Measurements from ENCODE around the gene MYH9.
"Not testable (repeated sequence)": the region's sequence is repeated elsewhere in the genome, so short reads cannot be mapped to it uniquely, and the experiment has no call there.

Gene MYH9

DNA sequence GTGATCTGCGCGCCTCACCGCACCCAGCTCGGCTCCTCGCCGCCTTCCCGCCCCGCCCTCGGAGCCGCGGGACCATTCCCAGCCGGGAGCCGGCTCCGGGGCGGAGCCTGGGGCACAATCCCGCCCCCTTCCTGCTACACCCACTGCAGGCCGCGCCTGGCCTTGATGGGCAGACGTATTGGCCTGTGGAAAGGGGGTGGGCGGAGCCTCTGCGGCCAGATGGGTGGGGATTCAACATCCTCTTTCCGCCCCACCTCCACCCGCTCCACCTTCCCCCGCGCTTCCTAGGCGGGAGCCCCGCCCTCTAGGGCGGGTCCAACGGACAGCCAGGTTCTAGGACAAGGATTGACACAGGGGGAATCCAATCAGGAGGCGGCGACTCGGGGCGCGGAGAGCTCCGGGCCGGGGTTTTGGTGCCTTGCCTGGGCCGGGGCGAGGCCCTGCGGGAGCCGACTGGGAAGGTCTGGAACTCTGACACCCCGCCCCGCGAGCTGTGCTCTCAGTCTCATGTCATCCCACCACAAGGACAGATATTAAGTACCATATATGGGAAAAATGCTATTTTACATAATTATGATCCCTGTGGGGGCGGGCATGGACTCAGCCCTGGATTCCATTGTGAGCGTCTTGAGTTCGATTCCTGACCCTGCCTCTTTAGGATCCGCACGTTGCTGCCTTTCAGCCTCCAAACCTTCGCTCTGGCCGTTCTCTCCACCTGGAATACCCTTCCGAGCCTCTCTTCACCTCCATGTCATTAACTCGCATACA, at the start of gene MYH9:
MYH9 (minus strand) TSS at position 9 of the 768 bp plus-strand sequence. CDS start 38,731 bp downstream, outside the sequence.
- peak; percentile 69 to 100 (median 98) for DNase-seq

- no peak for DNase-seq
Measured at GRCh38 chr22:36435516-36436415, 48.0 kb upstream of the MYH9 start.

DNA sequence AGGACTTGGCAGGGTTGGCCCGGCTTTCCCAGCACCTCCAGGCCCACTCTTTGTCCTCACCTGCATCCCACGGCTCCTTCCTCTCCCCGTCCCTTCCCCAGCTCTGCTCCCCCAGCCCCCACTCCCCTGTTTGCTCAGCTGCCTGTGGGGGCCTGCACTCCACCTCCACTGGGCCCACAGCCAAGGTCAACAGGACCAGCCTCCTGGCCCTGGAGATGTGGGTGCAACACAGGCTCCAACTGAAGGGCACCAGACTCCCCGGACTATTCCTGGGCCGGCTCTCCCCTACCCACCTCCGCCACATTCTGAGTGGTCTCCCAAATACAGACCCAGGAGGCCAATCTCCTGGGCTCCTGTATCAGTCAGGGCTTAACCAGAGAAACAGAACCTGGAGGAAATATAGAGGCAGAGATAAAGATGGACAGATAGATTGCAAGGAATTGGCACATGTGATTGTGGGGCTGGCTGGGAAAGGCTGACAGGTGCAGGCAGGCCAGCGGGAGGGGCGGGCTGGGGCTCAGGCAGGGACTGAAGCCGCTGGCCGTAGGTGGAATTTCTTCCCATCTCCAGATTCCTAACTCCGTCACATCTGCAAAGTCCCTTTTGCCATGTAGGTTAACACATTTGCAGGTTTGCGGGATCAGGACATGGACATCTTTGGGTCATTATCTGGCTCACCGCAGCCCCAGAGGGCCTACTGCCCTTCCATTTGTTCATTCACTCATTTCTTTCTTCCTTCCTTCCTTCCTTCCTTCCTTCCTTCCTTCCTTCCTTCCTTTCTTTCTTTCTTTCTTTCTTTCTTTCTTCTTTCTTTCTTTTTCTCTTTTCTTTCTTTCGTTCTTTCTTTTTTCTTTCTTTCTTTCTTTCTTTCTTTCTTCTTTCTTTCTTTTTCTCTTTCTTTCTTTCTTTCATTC, 45.8 kb upstream of the MYH9 start:
- no peak for DNase-seq

DNA sequence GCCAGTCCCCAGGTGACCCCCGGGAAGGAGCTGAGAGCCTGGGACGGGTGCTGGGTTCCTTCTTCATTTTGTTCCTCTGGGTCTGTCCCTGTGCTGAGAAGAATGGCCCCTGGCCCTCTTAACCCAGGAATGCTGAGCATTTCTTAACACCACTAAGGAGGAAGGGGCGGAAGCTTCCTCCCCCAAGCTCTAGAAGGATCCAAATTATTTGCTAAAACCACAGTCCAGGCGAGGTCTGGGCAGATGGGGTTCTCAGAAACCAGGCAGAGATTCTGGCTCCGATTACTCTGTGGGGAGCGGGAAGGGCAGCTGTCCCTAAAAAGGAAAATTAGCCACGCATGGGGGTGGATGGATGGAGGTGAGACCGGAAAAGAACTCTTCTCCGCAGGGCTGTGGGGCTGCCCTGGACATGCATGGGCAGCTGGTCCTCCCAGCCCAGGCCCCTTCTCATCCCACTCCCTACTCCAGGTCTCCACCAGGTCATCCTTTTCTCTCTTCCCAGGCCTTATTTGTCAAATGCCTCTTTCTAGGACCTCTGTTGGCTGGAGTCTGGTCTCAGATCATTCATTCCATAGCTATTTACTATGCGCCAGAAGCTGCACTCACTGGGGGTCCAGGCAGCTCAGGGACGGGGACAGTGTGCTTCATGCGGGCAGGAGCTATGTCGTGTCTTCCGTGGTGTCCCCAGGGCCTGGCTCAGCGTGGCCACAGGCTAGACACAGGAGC, 45.0 kb upstream of the MYH9 start:
- no peak for DNase-seq

DNA sequence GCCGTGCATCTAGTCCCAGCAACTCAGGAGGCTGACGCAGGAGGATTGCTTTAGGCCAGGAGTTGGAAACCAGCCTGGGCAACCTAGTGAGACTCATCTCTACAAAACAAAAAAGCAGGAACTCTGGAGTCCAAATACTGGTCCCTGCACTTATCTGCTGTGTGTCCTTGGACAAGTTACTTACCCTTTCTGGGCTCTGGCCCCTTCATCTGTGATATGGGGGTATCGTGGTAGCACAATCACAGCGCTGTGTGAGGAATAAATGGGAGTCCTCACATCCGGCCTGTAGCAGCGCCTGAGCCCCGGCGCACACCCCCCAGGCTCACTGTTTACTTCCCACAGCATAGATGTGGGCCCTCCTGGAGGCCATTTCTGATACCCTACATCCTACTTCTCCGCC, 44.2 kb upstream of the MYH9 start:
- no peak for DNase-seq

DNA sequence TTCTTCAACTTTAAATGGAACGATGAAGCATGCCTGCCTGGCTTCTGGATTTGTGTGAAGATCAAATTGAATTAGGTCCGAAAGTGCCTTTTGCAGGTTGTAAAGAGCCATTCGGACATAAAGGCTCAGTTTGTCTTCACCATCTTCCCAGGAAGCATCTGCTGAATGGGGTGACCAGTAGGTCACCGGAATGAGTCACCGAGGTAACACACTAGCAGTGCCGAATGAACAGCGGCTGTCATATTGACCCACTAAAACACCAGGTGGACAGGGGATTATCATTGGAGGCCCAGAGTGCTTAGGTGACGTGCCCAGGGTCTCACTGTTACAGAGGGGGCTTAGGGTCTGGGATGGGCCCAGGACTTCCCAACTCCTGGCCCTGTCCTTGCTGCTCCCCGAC, 43.1 kb upstream of the MYH9 start:
- no peak for DNase-seq

- DNase-seq: not testable (repeated sequence)
Measured at GRCh38 chr22:36427952-36428351, 40.2 kb upstream of the MYH9 start.

DNA sequence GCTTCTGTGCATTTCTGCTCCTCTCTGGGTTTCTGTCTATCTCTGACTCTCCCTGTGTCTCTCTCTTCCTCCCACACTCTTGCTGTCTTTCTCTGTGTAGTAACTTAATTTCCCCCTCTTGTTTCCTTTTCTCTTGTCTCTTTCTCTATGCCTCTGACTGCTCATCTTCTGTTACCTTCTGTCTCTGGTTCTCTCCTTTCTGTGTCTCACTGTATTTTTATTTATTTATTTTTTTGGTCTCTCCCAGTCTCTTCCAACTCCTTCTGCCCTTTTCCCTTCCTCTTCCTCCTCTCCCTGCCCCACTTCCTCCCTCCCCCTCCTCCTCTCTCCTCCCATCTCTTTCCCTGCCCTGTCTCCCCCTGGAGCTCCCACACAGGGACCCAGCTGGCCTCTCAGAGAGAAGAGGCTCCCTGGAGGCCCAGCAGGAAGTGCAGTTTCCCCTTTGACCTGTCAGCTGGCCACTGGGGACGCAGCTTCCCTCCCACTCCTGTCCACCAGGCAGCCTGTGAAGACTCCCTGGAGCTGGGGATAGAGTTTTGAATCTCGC, 38.3 kb upstream of the MYH9 start:
- DNase-seq: peak in 1 of 51 donors; percentile 16

- no peak for DNase-seq
Measured at GRCh38 chr22:36424901-36425579, 37.3 kb upstream of the MYH9 start.

- not testable (repeated sequence) for DNase-seq
Measured at GRCh38 chr22:36424466-36424865, 36.7 kb upstream of the MYH9 start.

DNA sequence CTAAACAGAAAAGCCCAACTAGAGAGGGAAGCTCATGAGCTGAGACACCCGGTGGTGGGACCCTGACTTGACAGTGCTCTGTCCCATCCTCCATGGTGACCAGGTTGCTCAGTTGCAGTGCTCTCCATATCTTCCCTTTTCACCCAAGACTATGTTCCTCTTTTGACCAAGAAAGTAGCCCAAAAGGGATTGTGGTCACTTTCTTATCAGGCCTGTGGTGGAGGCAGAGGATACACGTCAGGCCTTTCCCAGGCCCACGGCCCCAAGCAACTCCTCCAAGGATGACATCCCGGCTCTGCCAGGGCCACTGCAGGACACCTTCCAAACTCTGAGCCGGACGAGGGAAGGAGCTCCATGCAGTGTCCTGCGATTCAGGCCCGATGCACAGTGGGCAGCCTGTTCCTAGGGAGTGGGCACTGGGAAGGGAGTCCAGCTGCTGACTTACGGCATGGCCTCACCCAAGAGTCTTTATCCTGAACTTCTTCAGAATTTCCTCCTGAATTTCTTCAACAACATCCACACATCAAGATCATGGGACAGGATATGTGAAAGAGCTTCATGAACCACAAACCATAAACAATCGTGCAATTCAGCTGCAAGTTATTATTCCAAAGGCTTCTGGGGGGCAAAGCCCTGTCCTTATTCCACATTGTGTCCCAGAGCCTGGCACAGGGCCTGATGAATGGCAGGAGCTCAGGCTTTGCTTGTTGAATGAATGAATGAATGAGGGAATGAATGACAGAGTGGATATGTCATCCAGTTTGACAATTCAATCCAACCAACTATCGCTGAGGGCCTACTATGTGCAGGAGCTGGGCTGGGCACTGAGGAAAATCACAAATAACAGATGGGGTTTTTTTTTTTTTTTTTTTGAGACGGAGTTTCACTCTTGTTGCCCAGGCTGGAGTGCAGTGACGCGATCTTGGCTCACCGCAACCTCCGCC, 36.0 kb upstream of the MYH9 start:
- peak in 1 of 51 donors; percentile 1 for DNase-seq

DNA sequence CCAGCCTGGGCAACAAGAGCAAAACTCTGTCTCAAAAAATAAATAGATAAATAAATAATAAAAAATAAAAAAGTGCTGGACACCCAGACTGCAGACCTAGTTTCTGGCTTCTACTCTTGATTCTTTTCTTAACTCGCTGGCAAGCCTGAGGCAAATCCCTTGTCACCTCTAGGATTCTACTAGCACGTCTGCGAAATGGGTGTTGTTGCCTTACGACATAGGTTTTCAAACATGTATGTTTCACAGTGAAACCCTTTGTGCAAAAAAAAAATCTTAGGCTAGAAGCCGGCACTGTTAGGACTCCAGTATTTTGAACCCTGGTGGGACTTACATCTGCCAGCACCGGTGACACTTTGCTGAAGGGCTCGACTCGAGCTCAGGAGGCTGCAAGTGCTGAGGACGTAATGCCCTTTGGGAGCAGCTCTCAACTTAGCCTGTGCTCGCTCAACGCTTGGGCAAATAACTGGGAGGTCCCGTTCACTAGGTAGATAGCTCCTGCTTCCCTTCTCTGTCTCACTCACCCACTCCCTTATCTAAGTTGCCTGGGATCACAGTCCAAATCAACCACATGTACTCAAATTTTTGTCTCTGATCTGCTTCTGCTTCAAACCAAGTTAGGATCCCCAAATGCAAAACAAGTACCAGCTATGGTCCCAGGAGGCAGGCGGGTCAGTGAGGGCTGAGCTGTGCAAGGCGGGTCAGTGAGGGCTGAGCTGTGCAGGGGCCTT, 34.7 kb upstream of the MYH9 start:
- DNase-seq: no peak

- DNase-seq: no peak
Measured at GRCh38 chr22:36419912-36420882, 32.4 kb upstream of the MYH9 start.

DNA sequence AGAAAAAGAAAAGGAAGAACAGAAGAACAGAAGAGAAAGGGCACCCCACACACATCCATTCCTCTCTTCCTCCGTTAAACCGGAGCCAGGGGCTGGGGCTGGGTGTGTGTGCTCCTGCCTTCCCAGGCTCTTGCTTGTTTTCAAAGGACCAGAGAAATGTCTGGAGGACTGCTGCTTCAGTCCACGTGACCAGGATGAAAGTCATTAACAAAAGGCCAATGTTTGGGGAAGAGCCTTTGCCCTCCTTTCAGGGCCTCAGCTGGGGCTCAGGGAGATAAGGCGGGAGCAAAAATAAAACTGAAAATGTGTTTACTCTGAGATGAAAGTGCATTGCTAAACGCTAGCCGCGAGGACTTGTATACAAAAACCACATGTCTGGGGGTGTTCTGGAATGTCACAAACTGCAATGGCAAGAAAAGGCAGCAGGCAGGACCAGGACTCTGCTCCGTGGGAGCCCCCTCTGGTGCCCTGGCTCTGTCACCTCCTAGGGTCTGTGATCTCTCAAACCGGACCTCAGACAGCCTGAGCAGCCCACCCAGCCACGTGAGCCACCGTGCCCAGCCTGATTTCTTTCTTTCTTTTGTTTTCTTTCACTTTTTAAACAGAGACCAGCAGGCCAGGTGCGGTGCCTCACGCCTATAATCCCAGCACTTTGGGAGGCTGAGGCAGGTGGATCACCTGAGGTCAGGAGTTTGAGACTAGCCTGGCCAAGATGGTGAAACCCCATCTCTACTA, 31.6 kb upstream of the MYH9 start:
- DNase-seq: peak in 17 of 51 donors; percentile 5 to 52 (median 14)

DNA sequence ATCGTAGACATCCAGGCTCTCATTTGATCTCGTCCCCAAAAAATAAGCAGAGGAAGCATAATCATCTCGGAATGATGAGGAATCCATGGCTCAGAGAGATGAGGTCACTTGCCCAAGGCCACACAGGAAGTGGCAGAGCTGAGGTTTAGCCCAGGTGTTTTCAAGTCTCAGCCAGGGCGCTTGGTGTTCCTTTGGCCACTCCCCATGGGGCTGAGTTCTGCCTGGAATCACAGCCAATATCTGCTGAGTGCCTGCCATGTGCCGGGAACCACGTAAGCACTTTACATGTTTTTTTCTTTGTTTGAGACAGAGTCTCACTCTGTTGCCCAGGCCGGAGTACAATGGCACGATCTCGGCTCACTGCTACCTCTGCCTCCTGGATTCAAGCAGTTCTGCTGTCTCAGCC, 29.5 kb upstream of the MYH9 start:
- DNase-seq: no peak
